GM23338 (cell line): ENCODE measurements around the gene SLC44A1. TPM values are rescaled to one million over a fixed set of nuclear protein-coding genes. Genes with fewer than 3 reads are reported as not detected.

Source experiments
- ATAC-seq: fragments of 200-7000 bp; cut with Tn5 transposase; 3 replicates; pipeline ENCODE4 v1.9.1; 2020
- DNase-seq: peaks from one replicate; pipeline ENCODE4 v3.0.0-alpha.2; 2015; ENCODE audit warnings: low spot score
- H2AFZ ChIP-seq: fragments of 200-600 bp; sonication (generic); 2 replicates; pipeline ENCODE4 v1.8.0; 2016; ENCODE audit warnings: antibody characterized with exemption, mild to moderate bottlenecking, moderate library complexity
- H3F3A ChIP-seq: fragments of 200-600 bp; sonication (generic); replicated peaks from 2 replicates; pipeline ENCODE4 v1.8.0; 2017; ENCODE audit warnings: antibody characterized with exemption, mixed run types, low read depth
- H3K27ac ChIP-seq: fragments of 200-600 bp; sonication (generic); 2 replicates; pipeline ENCODE4 v1.6.1; 2016; ENCODE audit warnings: low read depth
- H3K27me3 ChIP-seq: fragments of 200-600 bp; sonication (generic); 2 replicates; pipeline ENCODE4 v1.8.0; 2016; ENCODE audit warnings: mild to moderate bottlenecking, mixed run types, moderate library complexity; ENCODE audit not compliant: insufficient read depth
- H3K36me3 ChIP-seq: fragments of 200-600 bp; sonication (generic); 2 replicates; pipeline ENCODE4 v1.8.0; 2016; ENCODE audit warnings: mild to moderate bottlenecking; ENCODE audit not compliant: insufficient read depth
- H3K4me1 ChIP-seq: fragments of 200-600 bp; sonication (generic); 2 replicates; pipeline ENCODE4 v1.8.0; 2016; ENCODE audit warnings: mild to moderate bottlenecking, moderate library complexity; ENCODE audit not compliant: insufficient read depth
- H3K4me2 ChIP-seq: fragments of 200-600 bp; sonication (generic); 2 replicates; pipeline ENCODE4 v1.7.1; 2017; ENCODE audit warnings: mixed run types
- H3K4me3 ChIP-seq: fragments of 200-600 bp; sonication (generic); 2 replicates; pipeline ENCODE4 v1.6.1; 2016; ENCODE audit warnings: mixed run types
- H3K79me2 ChIP-seq: fragments of 200-600 bp; sonication (generic); replicated peaks from 2 replicates; pipeline ENCODE4 v1.8.0; 2017; ENCODE audit warnings: mild to moderate bottlenecking; ENCODE audit not compliant: insufficient read depth
- H3K9me2 ChIP-seq: fragments of 200-600 bp; sonication (generic); 2 replicates; pipeline ENCODE4 v1.8.0; 2017; ENCODE audit not compliant: insufficient read depth
- H4K20me1 ChIP-seq: fragments of 200-600 bp; sonication (generic); replicated peaks from 2 replicates; pipeline ENCODE4 v1.8.0; 2017; ENCODE audit warnings: mild to moderate bottlenecking; ENCODE audit not compliant: insufficient read depth
- H3K27ac Mint-ChIP-seq: 2 replicates; pipeline ENCODE4 v1.8.0; 2020; ENCODE audit warnings: inconsistent platforms, mild to moderate bottlenecking, moderate library complexity, mixed read lengths
- H3K27me3 Mint-ChIP-seq: 3 replicates; pipeline ENCODE4 v1.8.0; 2022; ENCODE audit warnings: low read depth, mild to moderate bottlenecking, moderate library complexity, mixed read lengths, inconsistent platforms; ENCODE audit not compliant: insufficient read depth, poor library complexity
- H3K36me3 Mint-ChIP-seq: 3 replicates; pipeline ENCODE4 v1.8.0; 2021; ENCODE audit warnings: low read depth, mild to moderate bottlenecking, inconsistent platforms, moderate library complexity, mixed read lengths
- H3K4me1 Mint-ChIP-seq: 3 replicates; pipeline ENCODE4 v1.8.0; 2020; ENCODE audit warnings: mild to moderate bottlenecking, inconsistent platforms, mixed read lengths
- H3K4me3 Mint-ChIP-seq: 3 replicates; pipeline ENCODE4 v1.8.0; 2021; ENCODE audit warnings: moderate library complexity, mild to moderate bottlenecking, inconsistent platforms, mixed read lengths
- H3K9me3 Mint-ChIP-seq: 3 replicates; pipeline ENCODE4 v1.8.0; 2020; ENCODE audit warnings: moderate library complexity, mild to moderate bottlenecking, inconsistent platforms, mixed read lengths
- CREB1 ChIP-seq: fragments of 250-450 bp; sonication (Bioruptor Pico); IDR thresholded peaks from 2 replicates; pipeline ENCODE4 v1.5.0; 2020; ENCODE audit warnings: low read depth, mild to moderate bottlenecking, moderate library complexity
- CTCF ChIP-seq, 2 experiments: fragments of 200-600 bp in 1 of 2; sonication (generic) in 1 of 2; conservative IDR thresholded peaks; 2 replicates each; pipeline versions ENCODE4 v1.5.1 to v1.6.1; 2016 to 2017; ENCODE audit warnings: antibody characterized with exemption in 2 of 2, low read depth in 2 of 2, mild to moderate bottlenecking in 2 of 2, moderate library complexity in 1 of 2
- ETS1 ChIP-seq: IDR thresholded peaks from 2 replicates; pipeline ENCODE4 v1.6.1; 2016; ENCODE audit warnings: antibody characterized with exemption
- EZH2 ChIP-seq: fragments of 200-600 bp; sonication (generic); IDR thresholded peaks from one replicate; pipeline ENCODE4 v1.8.0; 2017; ENCODE audit warnings: antibody characterized with exemption, mild to moderate bottlenecking, low read depth; ENCODE audit not compliant: unreplicated experiment
- EZH2phosphoT487 ChIP-seq: fragments of 200-600 bp; sonication (generic); IDR thresholded peaks from one replicate; pipeline ENCODE4 v1.8.1; 2018; ENCODE audit warnings: antibody characterized with exemption; ENCODE audit not compliant: unreplicated experiment
- JUNB ChIP-seq: IDR thresholded peaks from one replicate; pipeline ENCODE4 v1.6.1; 2016; ENCODE audit warnings: antibody characterized with exemption; ENCODE audit not compliant: unreplicated experiment
- NANOG ChIP-seq: IDR thresholded peaks from 2 replicates; pipeline ENCODE4 v1.6.1; 2016; ENCODE audit warnings: antibody characterized with exemption, borderline replicate concordance
- POLR2AphosphoS5 ChIP-seq: IDR thresholded peaks from 2 replicates; pipeline ENCODE4 v1.6.1; 2016; ENCODE audit warnings: antibody characterized with exemption, low read depth
- REST ChIP-seq: IDR thresholded peaks from one replicate; pipeline ENCODE4 v1.6.1; 2018; ENCODE audit warnings: antibody characterized with exemption; ENCODE audit not compliant: unreplicated experiment
- STAT1 ChIP-seq: IDR thresholded peaks from one replicate; pipeline ENCODE4 v1.6.1; 2016; ENCODE audit warnings: antibody characterized with exemption; ENCODE audit not compliant: unreplicated experiment
- ZNF114 ChIP-seq: fragments of 250-450 bp; sonication (Bioruptor Pico); IDR thresholded peaks from 2 replicates; pipeline ENCODE4 v1.5.0; 2020; ENCODE audit warnings: mild to moderate bottlenecking, moderate library complexity
- ZNF331 ChIP-seq: fragments of 250-450 bp; sonication (Bioruptor Pico); IDR thresholded peaks from 2 replicates; pipeline ENCODE4 v1.5.0; 2020; ENCODE audit warnings: low read depth, mild to moderate bottlenecking, moderate library complexity
- ZNF462 ChIP-seq: fragments of 250-450 bp; sonication (Bioruptor Pico); IDR thresholded peaks from 2 replicates; pipeline ENCODE4 v1.5.0; 2020; ENCODE audit warnings: mild to moderate bottlenecking, moderate library complexity
- polyA plus RNA-seq: library from polyadenylated mRNA; unstranded; fragments of >200 nt; fragmentation: Nextera tagmentation; extraction: Ambion mirVana; gene quantifications from 2 replicates; pipeline ENCODE4 v1.2.1, GENCODE V29; 2016
- total RNA-seq: library from RNA; depleted of rRNA; stranded (reverse); fragments of >200 nt; shearing (Covaris generic); gene quantifications from 2 replicates; pipeline ENCODE4 v1.2.3, GENCODE V29; 2014

The SLC44A1 gene
- total and polyA plus RNA-seq, 2 experiments from 2014 or later, result 14.9 to 75.0 TPM

- H3K36me3 Mint-ChIP-seq, result no peaks in the 10 kb centered on the region
- Histone ChIP-seq H3K36me3 (no peaks in the 10 kb centered on the region), H3K4me2 (no peak overlapping the region), H3K9me2 (no peaks in the 10 kb centered on the region), H2AFZ (no peak overlapping the region), H3K4me3 (no peak overlapping the region), H3K27me3 (no peaks in the 10 kb centered on the region), H3K79me2 (no peaks in the 10 kb centered on the region), H3F3A (no peaks in the 10 kb centered on the region), H4K20me1 (no peaks in the 10 kb centered on the region), H3K27ac (no peak overlapping the region), H3K4me1 (peaks cover 6% of the 10 kb centered on the region; the same call in 1 of the 2 replicates)
- no peak overlapping the region for H3K27ac Mint-ChIP-seq
- H3K27me3 Mint-ChIP-seq, result no peaks in the 10 kb centered on the region
- ATAC-seq, result no peak
- no peak for TF ChIP-seq ZNF462
- TF ChIP-seq CTCF (conservative IDR thresholded peaks at IDR 0.05; ENCODE audit: low read depth in 2 of 2), result no peak
- no peak for TF ChIP-seq ZNF331 (CRISPR knock-in tag)
- no peak for TF ChIP-seq CREB1 (CRISPR knock-in tag)
- TF ChIP-seq STAT1, result no peak
- no peak for TF ChIP-seq EZH2phosphoT487
- TF ChIP-seq ZNF114 (CRISPR knock-in tag), result no peak
- TF ChIP-seq REST, result no peak
- TF ChIP-seq EZH2, result no peak
- TF ChIP-seq POLR2AphosphoS5, result no peak
- no peak for TF ChIP-seq ETS1
- TF ChIP-seq JUNB, result no peak
- no peak for TF ChIP-seq NANOG
- peaks cover 14% of the 10 kb centered on the region; the same call in 2 of the 3 replicates for H3K4me1 Mint-ChIP-seq
- H3K9me3 Mint-ChIP-seq, result no peaks in the 10 kb centered on the region
- no peak for DNase-seq
- H3K4me3 Mint-ChIP-seq, result no peak overlapping the region
Observed at GRCh38 chr9:105354448-105354847, 110.0 kb downstream of the SLC44A1 start.
